GM21390 (cell line): ENCODE data around the gene HBM.
"Not testable (repeated sequence)": the region's sequence is repeated elsewhere in the genome, so short reads cannot be mapped to it uniquely, and the experiment has no call there.

Source experiments
- ATAC-seq: cut with Tn5 transposase; IDR thresholded peaks from one replicate; pipeline ENCODE4 v1.9.1; 2021; ENCODE audit not compliant: unreplicated experiment

HBM gene

DNA sequence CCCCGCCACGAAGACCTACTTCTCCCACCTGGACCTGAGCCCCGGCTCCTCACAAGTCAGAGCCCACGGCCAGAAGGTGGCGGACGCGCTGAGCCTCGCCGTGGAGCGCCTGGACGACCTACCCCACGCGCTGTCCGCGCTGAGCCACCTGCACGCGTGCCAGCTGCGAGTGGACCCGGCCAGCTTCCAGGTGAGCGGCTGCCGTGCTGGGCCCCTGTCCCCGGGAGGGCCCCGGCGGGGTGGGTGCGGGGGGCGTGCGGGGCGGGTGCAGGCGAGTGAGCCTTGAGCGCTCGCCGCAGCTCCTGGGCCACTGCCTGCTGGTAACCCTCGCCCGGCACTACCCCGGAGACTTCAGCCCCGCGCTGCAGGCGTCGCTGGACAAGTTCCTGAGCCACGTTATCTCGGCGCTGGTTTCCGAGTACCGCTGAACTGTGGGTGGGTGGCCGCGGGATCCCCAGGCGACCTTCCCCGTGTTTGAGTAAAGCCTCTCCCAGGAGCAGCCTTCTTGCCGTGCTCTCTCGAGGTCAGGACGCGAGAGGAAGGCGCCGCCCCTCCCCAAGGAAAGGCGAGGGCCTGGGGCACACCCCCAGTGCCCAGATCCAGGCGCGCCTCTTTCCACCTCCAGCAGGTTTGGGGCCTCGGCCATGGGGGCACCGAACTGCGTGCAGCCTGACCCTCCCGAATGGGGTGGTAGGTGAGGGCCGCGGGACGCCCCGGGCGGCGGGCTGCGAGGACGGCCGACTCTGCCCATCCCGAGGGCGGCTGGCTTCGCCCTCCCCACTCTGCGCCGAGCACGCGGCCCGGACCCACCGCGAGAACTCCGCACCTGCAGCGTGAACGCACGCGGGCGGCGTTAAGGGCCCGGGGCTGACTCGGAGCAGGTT lies 15.1 kb downstream of the HBM start:
- no peak for ATAC-seq

DNA sequence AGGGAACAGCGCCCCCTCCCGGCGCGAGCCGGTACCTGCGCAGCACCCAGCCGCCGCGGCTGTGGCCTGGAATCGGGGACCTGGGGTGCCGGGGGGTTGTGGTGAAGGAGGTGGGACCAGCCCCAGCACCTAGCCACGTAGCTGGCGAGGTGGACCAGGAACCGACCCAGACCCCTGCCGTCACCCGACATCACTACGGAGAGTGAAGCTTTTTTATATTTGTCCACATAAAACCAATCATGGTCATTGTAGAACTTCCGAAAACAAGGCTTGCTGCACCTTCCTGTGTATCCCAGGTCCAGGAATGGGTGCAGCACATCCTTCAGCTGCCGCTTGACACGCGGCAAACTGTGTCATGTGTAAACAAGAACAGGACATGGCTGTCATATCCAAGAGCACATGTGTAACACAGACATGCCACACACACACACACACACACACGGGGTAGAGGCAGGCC lies 15.8 kb downstream of the HBM start:
- ATAC-seq, result no peak

DNA sequence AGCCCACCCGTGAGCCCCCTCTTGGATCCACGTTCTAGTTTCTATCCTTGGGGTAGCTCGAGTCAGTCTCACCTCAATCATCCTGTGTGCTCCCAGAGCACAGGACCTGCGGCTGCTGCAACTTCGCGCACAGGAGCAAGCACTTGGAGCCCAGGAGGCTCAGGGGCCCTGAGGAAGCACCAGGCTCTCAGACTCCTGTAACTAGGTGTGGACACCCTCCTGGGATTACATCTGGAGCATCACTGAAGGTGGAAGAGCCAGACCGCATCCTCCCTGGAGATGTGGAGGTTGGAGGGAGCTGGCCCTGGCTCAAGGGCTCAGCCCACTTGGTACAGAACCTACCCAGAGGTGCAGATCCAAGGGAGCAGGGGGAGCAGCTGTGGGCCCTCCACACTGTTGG lies 17.2 kb downstream of the HBM start:
- no peak for ATAC-seq

DNA sequence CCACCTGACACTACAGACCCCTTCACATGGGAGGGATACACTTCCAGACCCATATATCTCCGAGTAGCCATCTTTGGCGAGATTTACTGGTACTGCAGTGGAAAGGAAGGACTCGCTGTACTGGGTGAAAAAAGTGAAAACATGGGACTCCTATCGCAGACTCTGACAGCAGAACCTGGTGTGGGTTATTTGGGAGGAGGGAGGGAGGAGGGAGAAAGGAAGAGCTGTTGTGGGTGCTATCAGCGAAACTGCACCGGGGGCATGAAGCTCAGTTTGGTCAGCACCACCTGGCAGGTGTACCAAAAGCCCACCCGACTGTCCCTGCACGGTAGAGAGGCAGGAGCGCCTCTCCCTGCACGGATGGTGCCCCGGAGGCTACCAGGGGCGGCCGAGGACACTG lies 19.4 kb downstream of the HBM start:
- no peak for ATAC-seq

DNA sequence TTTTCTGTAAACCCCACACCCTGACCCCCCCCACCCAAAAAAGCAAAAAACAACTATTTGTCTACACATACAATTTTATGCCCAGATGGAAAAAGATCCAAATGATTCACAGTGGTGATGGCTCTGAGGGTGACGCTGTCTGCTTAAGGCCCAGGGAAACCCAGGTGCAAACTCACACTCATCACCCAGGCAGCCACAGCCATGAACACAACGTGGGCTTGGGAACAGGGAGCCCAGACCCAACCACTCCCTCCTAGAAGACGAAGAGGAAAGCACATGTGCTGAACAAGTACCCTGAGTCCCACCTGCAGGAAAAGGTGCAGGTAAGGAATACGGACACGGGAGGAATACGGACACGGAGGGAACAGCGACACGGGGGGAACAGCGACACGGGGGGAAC lies 19.9 kb downstream of the HBM start:
- no peak for ATAC-seq

DNA sequence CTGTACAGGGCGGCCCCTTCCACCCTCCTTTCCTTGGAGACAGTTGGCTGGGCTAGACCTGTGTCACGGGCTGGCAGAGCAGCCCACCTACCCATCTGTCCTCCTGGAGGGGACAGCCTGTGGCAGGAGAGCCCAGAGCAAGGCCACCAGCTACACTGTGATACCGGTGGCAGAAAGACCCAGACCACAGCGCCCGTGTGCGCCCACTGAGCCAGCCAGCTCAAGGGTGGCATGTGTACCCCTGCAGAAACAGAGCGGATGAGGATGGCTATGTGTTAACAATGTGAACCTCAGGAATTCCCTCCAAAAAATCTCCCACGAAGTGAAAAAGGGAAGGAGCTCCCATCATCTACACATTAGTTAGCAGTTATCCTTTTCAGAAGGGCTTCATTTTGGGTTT lies 21.6 kb downstream of the HBM start:
- ATAC-seq, result no peak

DNA sequence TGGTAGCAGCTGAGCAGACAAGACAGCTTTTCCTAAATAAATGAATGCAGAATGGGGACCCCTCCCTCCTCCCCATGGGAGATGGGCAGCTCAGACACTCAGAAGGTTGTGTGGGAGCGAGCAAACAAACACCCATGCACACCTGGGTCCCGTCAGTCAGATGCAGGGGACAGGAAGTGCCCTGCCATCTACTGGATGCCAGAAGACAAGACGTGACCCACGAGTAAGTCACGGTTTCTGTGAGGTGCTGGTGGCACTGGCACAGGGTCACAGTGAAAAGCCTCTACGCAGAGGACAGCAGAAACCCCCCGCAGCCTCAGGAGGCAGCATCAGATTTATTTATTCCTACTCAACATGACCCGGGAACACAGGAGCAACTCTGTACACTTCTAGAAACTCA lies 22.9 kb downstream of the HBM start:
- no peak for ATAC-seq

DNA sequence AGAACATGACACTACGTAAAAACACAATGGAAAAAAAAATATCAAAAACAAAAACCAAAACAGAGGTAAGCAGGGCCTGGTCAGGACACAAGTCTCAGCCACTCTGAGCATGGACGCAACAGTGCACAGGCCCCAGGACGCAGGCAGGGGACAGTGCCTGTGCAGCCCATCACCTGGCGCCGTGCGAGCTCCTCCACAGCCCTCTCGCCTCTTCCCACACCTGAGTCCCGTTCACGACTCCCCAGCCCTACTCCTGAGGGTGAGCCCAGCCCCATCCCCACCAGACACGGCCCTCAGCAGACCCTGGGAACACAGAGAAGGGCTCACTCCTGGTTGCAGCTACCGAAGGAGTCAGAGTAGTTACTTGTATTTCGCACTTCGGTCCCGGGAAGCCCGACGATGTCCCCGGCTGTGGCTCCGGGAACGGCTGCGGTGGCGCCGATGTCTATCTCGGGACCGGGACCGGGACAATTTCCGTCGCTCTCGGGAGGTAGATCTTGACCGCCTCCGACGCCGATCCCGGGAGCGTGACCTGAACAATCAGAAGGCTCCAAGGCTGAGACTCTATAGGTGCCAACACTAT lies 23.9 kb downstream of the HBM start:
- no peak for ATAC-seq

DNA sequence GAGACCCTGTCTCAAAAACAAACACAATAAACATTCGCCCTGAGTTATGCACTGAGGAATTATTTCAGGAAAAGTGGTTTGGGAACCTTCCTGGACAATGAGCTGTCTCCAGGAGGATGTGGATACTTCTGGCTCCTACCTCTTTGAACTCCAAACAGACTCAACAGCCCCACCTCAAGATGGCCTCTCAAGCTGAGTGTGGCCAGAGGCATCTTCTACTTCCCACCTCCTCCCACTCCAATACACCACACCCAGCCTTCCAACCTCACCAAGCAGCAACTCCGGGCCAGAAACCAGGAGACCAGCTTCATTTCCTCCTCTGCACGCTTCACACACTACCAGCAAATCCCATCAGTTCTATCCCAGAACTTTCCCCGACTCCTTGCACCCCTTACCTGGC lies 26.1 kb downstream of the HBM start:
- no peak for ATAC-seq

DNA sequence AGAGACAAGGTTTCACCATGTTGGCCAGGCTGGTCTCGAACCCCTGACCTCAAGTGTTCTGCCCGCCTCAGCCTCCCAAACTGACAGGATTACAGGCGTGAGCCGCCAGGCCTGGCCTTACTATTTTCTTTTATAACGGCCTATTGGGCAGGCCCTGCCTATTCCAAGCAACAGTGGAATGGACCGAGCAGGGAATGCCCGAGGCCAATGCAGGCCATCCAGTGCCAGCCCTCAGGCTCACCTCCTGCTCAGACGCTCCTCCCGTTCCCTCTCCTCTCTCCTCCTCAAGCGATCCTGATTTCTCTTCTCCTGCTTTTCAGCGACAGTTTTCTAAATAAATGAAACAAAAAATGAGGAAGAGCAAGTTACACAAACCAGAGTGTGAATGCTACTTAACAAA lies 26.9 kb downstream of the HBM start:
- no peak for ATAC-seq

DNA sequence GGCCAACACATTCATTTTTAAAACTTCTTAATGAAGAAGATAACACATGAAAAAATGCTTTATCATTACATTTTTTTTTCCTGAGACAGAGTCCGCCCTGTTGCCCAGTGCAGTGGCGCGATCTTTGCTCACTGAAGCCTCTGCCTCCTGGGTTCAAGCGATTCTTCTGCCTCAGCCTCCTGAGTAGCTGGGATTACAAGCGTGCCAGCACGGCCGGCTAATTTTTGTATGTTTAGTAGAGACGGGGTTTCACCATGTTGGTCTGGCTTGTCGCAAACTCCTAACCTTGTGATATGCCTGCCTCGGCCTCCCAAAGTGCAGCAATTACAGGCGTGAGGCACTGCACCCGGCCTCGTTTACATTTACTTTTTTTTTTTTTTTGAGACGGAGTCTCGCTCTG lies 27.7 kb downstream of the HBM start:
- no peak for ATAC-seq

DNA sequence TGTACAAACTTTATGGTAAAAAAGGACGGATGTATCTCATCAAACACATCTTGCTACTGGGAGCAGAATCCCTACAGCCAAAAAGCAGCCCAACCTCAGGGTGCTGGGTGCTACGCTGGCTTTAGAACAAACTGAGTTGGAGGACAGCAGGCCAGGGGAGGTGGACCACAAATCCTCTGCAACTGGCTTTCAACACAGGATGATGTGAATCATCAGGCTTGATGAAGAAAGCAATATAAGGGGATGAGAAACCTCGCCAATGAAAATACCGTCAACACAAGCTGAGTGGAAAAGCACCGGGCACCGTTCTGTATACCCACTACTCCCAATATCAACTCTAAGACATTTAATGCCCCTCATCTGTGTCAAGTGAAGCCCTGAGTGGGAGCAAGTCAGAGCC lies 28.7 kb downstream of the HBM start:
- no peak for ATAC-seq

DNA sequence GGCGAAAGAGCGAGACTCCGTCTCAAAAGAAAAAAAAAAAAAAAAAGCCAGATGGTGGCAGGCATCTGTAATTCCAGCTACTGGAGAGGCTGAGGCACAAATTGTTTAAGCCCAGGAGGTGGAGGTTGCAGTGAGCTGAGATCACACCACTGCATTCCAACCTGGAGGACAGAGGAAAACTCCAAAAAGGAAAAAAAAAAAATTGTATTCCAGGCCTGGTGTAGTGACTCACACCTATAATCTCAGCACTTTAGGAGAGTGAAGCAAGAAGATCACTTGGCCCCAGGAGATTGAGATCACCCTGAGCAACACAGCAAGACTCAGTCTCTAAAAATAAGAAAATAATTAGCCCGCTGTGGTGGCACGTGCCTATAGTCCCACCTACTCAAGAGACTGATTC lies 34.6 kb downstream of the HBM start:
- ATAC-seq, result no peak

DNA sequence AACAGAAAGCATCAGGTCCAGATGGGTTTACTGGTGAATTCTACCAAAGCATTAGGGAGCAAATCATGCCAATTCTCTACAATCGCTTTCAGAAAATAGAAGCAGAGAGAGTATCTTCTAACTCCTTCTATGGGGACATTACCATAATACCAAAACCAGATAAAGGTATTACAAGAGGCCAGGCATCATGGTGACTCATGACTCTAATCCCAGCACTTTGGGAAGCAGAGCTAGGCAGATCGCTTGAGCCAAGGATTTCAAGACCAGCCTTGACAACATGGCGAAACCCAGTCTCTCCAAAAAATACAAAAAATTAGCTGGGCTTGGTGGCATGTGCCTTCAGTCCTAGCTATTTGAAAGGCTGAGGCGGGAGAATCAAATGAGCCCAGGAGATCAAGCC lies 37.5 kb downstream of the HBM start:
- ATAC-seq, result no peak

DNA sequence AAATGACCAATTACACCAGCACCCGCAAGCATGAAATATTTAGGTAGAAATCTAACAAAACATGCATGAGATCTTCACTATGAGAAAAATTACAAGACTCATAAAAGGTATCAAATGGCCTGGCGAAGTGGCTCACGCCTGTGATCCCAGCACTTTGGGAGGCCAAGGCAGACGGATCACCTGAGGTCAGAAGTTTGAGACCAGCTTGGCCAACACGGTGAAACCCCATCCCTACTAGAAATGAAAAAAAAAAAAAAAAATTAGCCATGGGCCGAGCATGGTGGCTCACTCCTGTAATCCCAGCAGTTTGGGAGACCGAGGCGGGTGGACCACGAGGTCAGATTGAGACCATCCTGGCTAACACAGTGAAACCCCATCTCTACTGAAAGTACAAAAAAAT lies 38.3 kb downstream of the HBM start:
- ATAC-seq, result not testable (repeated sequence)

DNA sequence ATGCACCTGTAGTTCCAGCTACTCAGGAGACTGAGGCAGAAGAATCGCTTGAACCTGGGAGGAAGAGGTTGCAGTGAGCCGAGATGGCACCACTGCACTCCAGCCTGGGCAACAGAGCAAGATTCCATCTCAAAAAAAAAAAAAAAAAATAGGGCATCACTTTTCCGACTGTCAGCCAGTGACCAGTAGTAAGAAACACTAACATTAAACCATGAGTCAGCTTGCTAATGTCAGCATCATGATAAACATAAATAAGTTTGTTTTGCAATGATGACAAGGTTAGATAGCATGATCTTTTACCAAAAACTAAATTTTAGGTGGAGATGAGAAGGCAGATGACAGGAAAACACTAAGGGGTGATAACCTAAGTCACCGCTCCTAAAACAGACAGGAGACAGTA lies 43.6 kb downstream of the HBM start:
- not testable (repeated sequence) for ATAC-seq

DNA sequence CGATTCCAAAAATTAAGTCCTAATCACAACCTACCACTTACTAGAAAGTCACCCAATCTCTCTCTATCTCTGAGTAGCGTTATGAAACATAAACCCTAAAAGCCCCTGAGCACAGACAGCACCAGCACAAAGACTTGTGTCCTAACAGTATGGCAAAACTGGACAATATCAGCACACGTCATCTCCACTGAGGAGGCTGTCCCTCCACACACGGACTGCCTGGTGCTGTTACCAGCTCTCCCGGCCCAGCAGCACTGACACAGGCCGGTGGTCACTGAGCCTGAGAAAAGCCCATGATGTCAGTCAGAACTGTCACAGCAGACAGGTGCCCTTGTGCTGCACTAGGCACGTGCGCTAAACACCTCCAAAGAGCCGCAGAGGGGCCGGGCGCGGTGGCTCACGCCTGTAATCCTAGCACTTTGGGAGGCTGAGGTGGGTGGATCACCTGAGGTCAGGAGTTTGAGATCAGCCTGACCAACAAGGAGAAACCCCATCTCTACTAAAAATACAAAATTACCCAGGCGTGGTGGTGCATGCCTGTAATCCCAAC lies 45.9 kb downstream of the HBM start:
- ATAC-seq, result not testable (repeated sequence)

DNA sequence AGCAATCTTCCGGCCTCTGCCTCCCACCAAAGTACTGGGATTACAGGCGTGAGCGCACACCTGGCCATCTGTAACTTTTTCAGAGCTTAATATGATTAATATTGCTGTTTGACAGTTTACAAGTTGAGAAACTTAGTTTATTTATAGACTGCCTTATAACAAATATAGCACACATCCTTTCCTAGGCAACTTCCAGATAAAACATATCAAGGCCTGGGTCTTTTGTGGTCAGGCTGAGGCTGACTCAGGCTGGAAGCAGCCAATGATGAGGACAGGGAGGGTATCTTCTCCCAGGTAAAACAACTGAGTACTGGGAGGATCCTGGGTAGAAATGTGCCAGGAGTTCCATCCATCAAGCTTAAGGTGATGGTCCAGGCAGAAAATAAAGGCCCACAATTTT lies 47.2 kb downstream of the HBM start:
- ATAC-seq, result no peak
